ENCODE data around the gene GSTO1.
"Not testable (repeated sequence)": the region's sequence is repeated elsewhere in the genome, so short reads cannot be mapped to it uniquely, and the experiment has no call there.

GSTO1 gene

GRCh38 chr10:104254493-104255310 lies at the start of gene GSTO1:
TSS of gene GSTO1 (plus strand) at chr10:104254892. CDS start at chr10:104254929, 37 bp downstream.
- DNase-seq (ENCODE audit: low read depth in 2 of 2): peak in 1 of 2 donors; percentile 27

- no peak for DNase-seq (ENCODE audit: low read depth in 2 of 2)
Observed at GRCh38 chr10:104208730-104209129, 46.0 kb upstream of the GSTO1 start.

GRCh38 chr10:104209575-104210198 lies 45.0 kb upstream of the GSTO1 start:
- peak in 1 of 2 donors; percentile 13 for DNase-seq (ENCODE audit: low read depth in 2 of 2)

- no peak for DNase-seq (ENCODE audit: low read depth in 2 of 2)
Observed at GRCh38 chr10:104216631-104217030, 38.1 kb upstream of the GSTO1 start.

- DNase-seq (ENCODE audit: low read depth in 2 of 2): no peak
Observed at GRCh38 chr10:104218751-104219150, 35.9 kb upstream of the GSTO1 start.

- DNase-seq (ENCODE audit: low read depth in 2 of 2): no peak
Observed at GRCh38 chr10:104220522-104220921, 34.2 kb upstream of the GSTO1 start.

GRCh38 chr10:104223304-104223703 lies 31.4 kb upstream of the GSTO1 start:
- no peak for DNase-seq (ENCODE audit: low read depth in 2 of 2)

GRCh38 chr10:104230490-104230889 lies 24.2 kb upstream of the GSTO1 start:
- no peak for DNase-seq (ENCODE audit: low read depth in 2 of 2)

GRCh38 chr10:104231784-104232612 lies 22.7 kb upstream of the GSTO1 start, which contains the start of gene CFAP43:
TSS of gene CFAP43 (minus strand) at chr10:104232364. CDS start at chr10:104232246, 118 bp downstream.
- peak; percentile 98 to 99 for DNase-seq (ENCODE audit: low read depth in 2 of 2)

- DNase-seq (ENCODE audit: low read depth in 2 of 2): no peak
Observed at GRCh38 chr10:104232613-104233102, 22.0 kb upstream of the GSTO1 start.

- DNase-seq (ENCODE audit: low read depth in 2 of 2): no peak
Observed at GRCh38 chr10:104233817-104234216, 20.9 kb upstream of the GSTO1 start.

- no peak for DNase-seq (ENCODE audit: low read depth in 2 of 2)
Observed at GRCh38 chr10:104234934-104235333, 19.8 kb upstream of the GSTO1 start.

GRCh38 chr10:104235801-104236200 lies 18.9 kb upstream of the GSTO1 start:
- DNase-seq (ENCODE audit: low read depth in 2 of 2): no peak

GRCh38 chr10:104240078-104240477 lies 14.6 kb upstream of the GSTO1 start:
- no peak for DNase-seq (ENCODE audit: low read depth in 2 of 2)

- DNase-seq (ENCODE audit: low read depth in 2 of 2): no peak
Observed at GRCh38 chr10:104242545-104242944, 12.1 kb upstream of the GSTO1 start.

GRCh38 chr10:104243009-104243408 lies 11.7 kb upstream of the GSTO1 start:
- DNase-seq (ENCODE audit: low read depth in 2 of 2): not testable (repeated sequence)

GRCh38 chr10:104243512-104243911 lies 11.2 kb upstream of the GSTO1 start:
- no peak for DNase-seq (ENCODE audit: low read depth in 2 of 2)

GRCh38 chr10:104245066-104245632 lies 9.5 kb upstream of the GSTO1 start:
- DNase-seq (ENCODE audit: low read depth in 2 of 2): no peak

GRCh38 chr10:104246976-104247375 lies 7.7 kb upstream of the GSTO1 start:
- no peak for DNase-seq (ENCODE audit: low read depth in 2 of 2)

GRCh38 chr10:104247513-104248146 lies 7.1 kb upstream of the GSTO1 start:
- no peak for DNase-seq (ENCODE audit: low read depth in 2 of 2)

- not testable (repeated sequence) for DNase-seq (ENCODE audit: low read depth in 2 of 2)
Observed at GRCh38 chr10:104248931-104249330, 5.8 kb upstream of the GSTO1 start.

Data from stimulated activated CD4-positive, alpha-beta T cell treated with anti-CD3 and anti-CD28 coated beads, Interleukin-15, amount 100 ng/mL, for 48 hours (primary cell).